Sigmoid colon (tissue), 4 donors: ENCODE results near the gene TTF1.

Experiments used
- EP300 ChIP-seq, 4 donors: sonication (generic); formaldehyde crosslinking; IDR thresholded peaks; one replicate each; pipeline ENCODE4 v1.6.1; 2017; ENCODE audit warnings: antibody characterized with exemption in 4 of 4
- TF ChIP-seq, protein P1 (sequence below), 4 experiments: fragments of 450-650 bp in 3 of 4; fragments of 200-600 bp in 1 of 4; IDR thresholded peaks; one replicate each; pipeline ENCODE4 v1.5.1; 2016 to 2019; ENCODE audit warnings: antibody characterized with exemption in 4 of 4, mild to moderate bottlenecking in 3 of 4, moderate library complexity in 2 of 4

DNA sequence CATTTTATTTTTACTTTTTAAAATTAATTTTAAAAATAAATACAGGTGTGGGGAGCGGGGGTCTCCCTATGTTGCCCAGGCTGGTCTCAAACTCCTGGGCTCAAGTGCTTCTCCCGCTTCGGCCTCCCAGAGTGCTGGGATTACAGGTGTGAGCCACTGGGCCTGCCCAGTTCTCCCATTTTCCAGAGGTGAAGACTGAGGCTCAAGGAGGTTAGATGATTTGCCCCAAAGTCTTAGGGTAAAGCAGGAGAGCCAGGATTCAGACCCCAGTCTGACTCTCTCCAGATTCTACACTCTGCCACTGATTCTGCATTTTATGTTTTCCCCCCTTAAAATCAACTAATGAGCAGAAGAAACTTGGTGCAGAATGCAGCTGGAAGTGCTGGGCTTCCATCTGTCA, 40.2 kb upstream of the TTF1 start:
- TF ChIP-seq, protein P1, sequence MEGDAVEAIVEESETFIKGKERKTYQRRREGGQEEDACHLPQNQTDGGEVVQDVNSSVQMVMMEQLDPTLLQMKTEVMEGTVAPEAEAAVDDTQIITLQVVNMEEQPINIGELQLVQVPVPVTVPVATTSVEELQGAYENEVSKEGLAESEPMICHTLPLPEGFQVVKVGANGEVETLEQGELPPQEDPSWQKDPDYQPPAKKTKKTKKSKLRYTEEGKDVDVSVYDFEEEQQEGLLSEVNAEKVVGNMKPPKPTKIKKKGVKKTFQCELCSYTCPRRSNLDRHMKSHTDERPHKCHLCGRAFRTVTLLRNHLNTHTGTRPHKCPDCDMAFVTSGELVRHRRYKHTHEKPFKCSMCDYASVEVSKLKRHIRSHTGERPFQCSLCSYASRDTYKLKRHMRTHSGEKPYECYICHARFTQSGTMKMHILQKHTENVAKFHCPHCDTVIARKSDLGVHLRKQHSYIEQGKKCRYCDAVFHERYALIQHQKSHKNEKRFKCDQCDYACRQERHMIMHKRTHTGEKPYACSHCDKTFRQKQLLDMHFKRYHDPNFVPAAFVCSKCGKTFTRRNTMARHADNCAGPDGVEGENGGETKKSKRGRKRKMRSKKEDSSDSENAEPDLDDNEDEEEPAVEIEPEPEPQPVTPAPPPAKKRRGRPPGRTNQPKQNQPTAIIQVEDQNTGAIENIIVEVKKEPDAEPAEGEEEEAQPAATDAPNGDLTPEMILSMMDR (IDR thresholded peaks at IDR 0.05), result no peak
- TF ChIP-seq EP300 (IDR thresholded peaks at IDR 0.05), result no peak
